ENCODE data around the gene PPA2. TPM values are rescaled to one million over a fixed set of nuclear protein-coding genes. Genes with fewer than 3 reads are reported as not detected.

PPA2 gene
- total RNA-seq, 1 experiment from 2014 or later, result 108 TPM

DNA sequence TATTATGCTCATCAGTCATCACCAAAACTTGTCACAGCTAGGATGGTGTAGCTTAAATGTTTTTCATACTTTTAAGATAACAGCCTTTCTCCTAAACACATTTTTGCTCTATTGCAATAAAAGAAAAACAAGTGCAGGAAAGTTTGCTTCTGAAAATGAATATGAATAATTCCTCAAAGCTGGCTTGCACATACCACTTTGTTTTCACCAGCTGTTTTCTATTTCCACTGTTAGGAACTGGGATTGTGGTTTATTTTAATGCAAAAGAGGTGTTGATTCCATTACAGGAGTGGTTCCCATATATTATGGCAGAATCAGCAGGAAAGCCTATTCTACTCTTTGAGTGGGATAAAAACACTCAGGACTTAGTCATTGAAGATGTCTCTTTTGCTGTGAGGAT is 145.9 kb downstream of the PPA2 start:
- no peak for ATAC-seq
- no peaks in the 10 kb centered on the region for H3F3A ChIP-seq (ENCODE audit: low read length, unreplicated experiment)
- no peaks in the 10 kb centered on the region for H4K20me1 ChIP-seq (ENCODE audit: low read length)
- H3K79me2 ChIP-seq (ENCODE audit: low read length), result no peaks in the 10 kb centered on the region
- ChIA-PET CTCF (no interaction called here), POLR2A (ENCODE audit: unreplicated experiment) (no interaction called here)
- intact Hi-C loops (cut with micrococcal nuclease), result no loop called here
- H3K27ac ChIP-seq (ENCODE audit: low read length), result no peak overlapping the region
- H3K9ac ChIP-seq (ENCODE audit: low read length), result no peak overlapping the region
- no peak overlapping the region for H3K4me3 ChIP-seq (ENCODE audit: low read length)
- H3K36me3 ChIP-seq (ENCODE audit: low read depth, low read length), result no peaks in the 10 kb centered on the region
- DNase-seq, result no peak
- no peaks in the 10 kb centered on the region for H3K27me3 ChIP-seq (ENCODE audit: low read length)
- TF ChIP-seq EZH2 (IDR thresholded peaks at IDR 0.05; ENCODE audit: low read length, unreplicated experiment) (no peak), EZH2phosphoT487 (IDR thresholded peaks at IDR 0.05; ENCODE audit: borderline replicate concordance, low read length) (no peak)
- TF ChIP-seq, protein P1, sequence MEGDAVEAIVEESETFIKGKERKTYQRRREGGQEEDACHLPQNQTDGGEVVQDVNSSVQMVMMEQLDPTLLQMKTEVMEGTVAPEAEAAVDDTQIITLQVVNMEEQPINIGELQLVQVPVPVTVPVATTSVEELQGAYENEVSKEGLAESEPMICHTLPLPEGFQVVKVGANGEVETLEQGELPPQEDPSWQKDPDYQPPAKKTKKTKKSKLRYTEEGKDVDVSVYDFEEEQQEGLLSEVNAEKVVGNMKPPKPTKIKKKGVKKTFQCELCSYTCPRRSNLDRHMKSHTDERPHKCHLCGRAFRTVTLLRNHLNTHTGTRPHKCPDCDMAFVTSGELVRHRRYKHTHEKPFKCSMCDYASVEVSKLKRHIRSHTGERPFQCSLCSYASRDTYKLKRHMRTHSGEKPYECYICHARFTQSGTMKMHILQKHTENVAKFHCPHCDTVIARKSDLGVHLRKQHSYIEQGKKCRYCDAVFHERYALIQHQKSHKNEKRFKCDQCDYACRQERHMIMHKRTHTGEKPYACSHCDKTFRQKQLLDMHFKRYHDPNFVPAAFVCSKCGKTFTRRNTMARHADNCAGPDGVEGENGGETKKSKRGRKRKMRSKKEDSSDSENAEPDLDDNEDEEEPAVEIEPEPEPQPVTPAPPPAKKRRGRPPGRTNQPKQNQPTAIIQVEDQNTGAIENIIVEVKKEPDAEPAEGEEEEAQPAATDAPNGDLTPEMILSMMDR (conservative IDR thresholded peaks at IDR 0.05; ENCODE audit: low read depth, low read length), result no peak
- BruUV-seq (replicated peaks), result no TSS peak
- H2AFZ ChIP-seq (ENCODE audit: low read length), result no peak overlapping the region
- H3K9me3 ChIP-seq (ENCODE audit: low read length), result no peaks in the 10 kb centered on the region
- no peaks in the 10 kb centered on the region for H3K4me1 ChIP-seq (ENCODE audit: insufficient read depth, low read length)
- no peaks in the 10 kb centered on the region for H3K9me2 ChIP-seq (replicated peaks; ENCODE audit: low read length)
- no peak overlapping the region for H3K4me2 ChIP-seq (ENCODE audit: low read length)

DNA sequence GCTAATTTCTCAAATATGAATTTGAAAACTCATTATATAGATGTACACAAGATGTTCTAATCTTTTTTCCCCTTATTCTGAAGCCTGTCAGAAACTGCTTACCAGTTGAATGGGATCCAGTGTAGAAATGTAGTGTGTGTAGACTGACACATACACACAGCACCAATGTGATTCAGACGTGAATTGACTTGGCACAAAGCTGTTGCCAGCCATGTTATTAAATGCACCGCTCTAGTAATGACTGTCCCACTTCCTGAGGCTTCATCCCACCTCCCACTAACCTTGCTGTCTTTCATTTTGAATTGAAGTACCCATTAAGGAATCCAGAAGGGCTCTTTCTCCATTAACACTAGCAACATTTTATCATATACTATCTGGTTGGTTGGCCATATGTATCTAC is 146.6 kb downstream of the PPA2 start:
- Histone ChIP-seq H3K9me3 (ENCODE audit: low read length) (no peaks in the 10 kb centered on the region), H3K27ac (ENCODE audit: low read length) (no peak overlapping the region), H3K79me2 (ENCODE audit: low read length) (no peaks in the 10 kb centered on the region), H3F3A (ENCODE audit: low read length, unreplicated experiment) (no peaks in the 10 kb centered on the region), H3K9ac (ENCODE audit: low read length) (no peak overlapping the region), H3K4me3 (ENCODE audit: low read length) (no peak overlapping the region), H2AFZ (ENCODE audit: low read length) (no peak overlapping the region), H3K36me3 (ENCODE audit: low read depth, low read length) (no peaks in the 10 kb centered on the region), H3K27me3 (ENCODE audit: low read length) (no peaks in the 10 kb centered on the region), H3K9me2 (replicated peaks; ENCODE audit: low read length) (no peaks in the 10 kb centered on the region), H3K4me2 (ENCODE audit: low read length) (no peak overlapping the region), H3K4me1 (ENCODE audit: insufficient read depth, low read length) (no peaks in the 10 kb centered on the region), H4K20me1 (ENCODE audit: low read length) (no peaks in the 10 kb centered on the region)
- no peak for DNase-seq
- intact Hi-C loops (cut with micrococcal nuclease), result no loop called here
- ChIA-PET CTCF (no interaction called here), POLR2A (ENCODE audit: unreplicated experiment) (no interaction called here)
- no TSS peak for BruUV-seq (replicated peaks)
- no peak for ATAC-seq
- TF ChIP-seq, protein P1 (conservative IDR thresholded peaks at IDR 0.05; ENCODE audit: low read depth, low read length), result no peak
- TF ChIP-seq EZH2phosphoT487 (IDR thresholded peaks at IDR 0.05; ENCODE audit: borderline replicate concordance, low read length) (no peak), EZH2 (IDR thresholded peaks at IDR 0.05; ENCODE audit: low read length, unreplicated experiment) (no peak)

Other genes with a start within 250 kb of the PPA2 start
- 2.0 and 5.9 TPM in 2 replicates for gene ARHGEF38, start 78.6 kb upstream of the PPA2 start, total RNA-seq (2014; rRNA removed)
- 12.6 and 13.3 TPM in 2 replicates for gene INTS12, start 234.6 kb upstream of the PPA2 start, total RNA-seq (2014; rRNA removed)
- 12.1 and 15.4 TPM in 2 replicates for gene GSTCD, start 234.7 kb upstream of the PPA2 start, total RNA-seq (2014; rRNA removed)